DOHH2 (cell line): ENCODE measurements around the gene AIG1.

Source experiments
- H3F3A ChIP-seq: fragments of 200-600 bp; sonication (generic), shearing (Covaris generic); 2 replicates; pipeline ENCODE4 v1.6.0; 2016; ENCODE audit warnings: antibody characterized with exemption, mild to moderate bottlenecking; ENCODE audit not compliant: control insufficient read depth, insufficient read depth
- H3K27ac ChIP-seq: fragments of 200-600 bp; sonication (generic); 2 replicates; pipeline ENCODE4 v1.5.1; 2014; ENCODE audit warnings: low read depth, mild to moderate bottlenecking, low read length, moderate library complexity
- H3K27me3 ChIP-seq: fragments of 200-600 bp; sonication (generic); 2 replicates; pipeline ENCODE4 v1.6.1; 2014; ENCODE audit warnings: mild to moderate bottlenecking, low read length, mixed read lengths; ENCODE audit not compliant: control insufficient read depth
- H3K36me3 ChIP-seq: fragments of 200-600 bp; sonication (generic); 2 replicates; pipeline ENCODE4 v1.6.1; 2014; ENCODE audit warnings: mild to moderate bottlenecking, low read length, moderate library complexity, mixed read lengths; ENCODE audit not compliant: control insufficient read depth
- H3K4me1 ChIP-seq: fragments of 200-600 bp; sonication (generic); 2 replicates; pipeline ENCODE4 v1.6.1; 2014; ENCODE audit warnings: mild to moderate bottlenecking, low read length, mixed read lengths; ENCODE audit not compliant: control insufficient read depth
- H3K4me2 ChIP-seq: fragments of 200-600 bp; sonication (generic); 2 replicates; pipeline ENCODE4 v1.6.0; 2014; ENCODE audit warnings: mild to moderate bottlenecking, low read length, moderate library complexity
- H3K4me3 ChIP-seq: fragments of 200-600 bp; sonication (generic); 2 replicates; pipeline ENCODE4 v1.5.1; 2014; ENCODE audit warnings: mild to moderate bottlenecking, low read length, mixed read lengths
- H3K79me2 ChIP-seq: fragments of 200-600 bp; sonication (generic); 2 replicates; pipeline ENCODE4 v1.6.1; 2014; ENCODE audit warnings: mild to moderate bottlenecking, low read length, mixed read lengths; ENCODE audit not compliant: control insufficient read depth
- H3K9me2 ChIP-seq: fragments of 200-600 bp; sonication (generic); replicated peaks from 2 replicates; pipeline ENCODE4 v1.6.1; 2014; ENCODE audit warnings: mild to moderate bottlenecking, low read length, mixed read lengths; ENCODE audit not compliant: control insufficient read depth
- H3K9me3 ChIP-seq: fragments of 200-600 bp; sonication (generic); 2 replicates; pipeline ENCODE4 v1.6.1; 2014; ENCODE audit warnings: antibody characterized with exemption, low read length, mixed read lengths; ENCODE audit not compliant: control insufficient read depth, insufficient read depth
- H4K20me1 ChIP-seq: fragments of 200-600 bp; sonication (generic); 2 replicates; pipeline ENCODE4 v1.6.0; 2014; ENCODE audit warnings: low read depth, mild to moderate bottlenecking, antibody characterized with exemption, low read length, moderate library complexity; ENCODE audit not compliant: control insufficient read depth, insufficient read depth
- CTCF ChIP-seq: fragments of 200-600 bp; sonication (generic); IDR thresholded peaks from one replicate; pipeline ENCODE4 v1.5.1; 2014; ENCODE audit warnings: antibody characterized with exemption, mild to moderate bottlenecking, low read depth, low read length; ENCODE audit not compliant: poor library complexity, severe bottlenecking
- EZH2phosphoT487 ChIP-seq: fragments of 200-600 bp; sonication (generic); IDR thresholded peaks from 2 replicates; pipeline ENCODE4 v1.6.1; 2017; ENCODE audit warnings: borderline replicate concordance, mild to moderate bottlenecking, antibody characterized with exemption, low read length, moderate library complexity, mixed read lengths

AIG1 gene

GRCh38 chr6:143060354-143060805, 309 bp upstream of the AIG1 start:
- Histone ChIP-seq H3K27ac (no peak overlapping the region), H3K27me3 (no peaks in the 10 kb centered on the region)
- TF ChIP-seq CTCF (peak; percentile 56), EZH2phosphoT487 (no peak)

GRCh38 chr6:143061597-143062385, 1.1 kb downstream of the AIG1 start:
- Histone ChIP-seq H3K9me3 (no peaks in the 10 kb centered on the region), H3K9me2 (no peaks in the 10 kb centered on the region), H3K79me2 (no peaks in the 10 kb centered on the region), H4K20me1 (no peaks in the 10 kb centered on the region), H3K27ac (no peak overlapping the region), H3K36me3 (no peaks in the 10 kb centered on the region), H3K4me2 (peak overlapping the region; percentile 94), H3K4me1 (peaks cover 29% of the 10 kb centered on the region), H3K27me3 (no peaks in the 10 kb centered on the region), H3K4me3 (peak overlapping the region; percentile 94), H3F3A (peaks cover 13% of the 10 kb centered on the region)
- TF ChIP-seq EZH2phosphoT487 (no peak), CTCF (no peak)

More at GRCh38 chr6:143060354-143060805, 309 bp upstream of the AIG1 start:
- Histone ChIP-seq H3K4me3 (peak overlapping the region; percentile 94), H3K79me2 (no peaks in the 10 kb centered on the region), H3K4me1 (peaks cover 29% of the 10 kb centered on the region), H4K20me1 (no peaks in the 10 kb centered on the region), H3K9me3 (no peaks in the 10 kb centered on the region), H3K4me2 (peak overlapping the region; percentile 94), H3K36me3 (no peaks in the 10 kb centered on the region), H3F3A (peaks cover 13% of the 10 kb centered on the region), H3K9me2 (no peaks in the 10 kb centered on the region)

GRCh38 chr6:143062551-143062950, 1.9 kb downstream of the AIG1 start:
- TF ChIP-seq CTCF, result no peak
- no peak for TF ChIP-seq EZH2phosphoT487
- H3K4me2 ChIP-seq, result no peak overlapping the region
- no peaks in the 10 kb centered on the region for H3K79me2 ChIP-seq
- H3K4me1 ChIP-seq, result peaks cover 29% of the 10 kb centered on the region
- peaks cover 13% of the 10 kb centered on the region for H3F3A ChIP-seq
- H3K36me3 ChIP-seq, result no peaks in the 10 kb centered on the region
- H3K27ac ChIP-seq, result no peak overlapping the region
- no peaks in the 10 kb centered on the region for H3K9me3 ChIP-seq
- H3K9me2 ChIP-seq, result no peaks in the 10 kb centered on the region
- no peaks in the 10 kb centered on the region for H4K20me1 ChIP-seq
- no peak overlapping the region for H3K4me3 ChIP-seq
- no peaks in the 10 kb centered on the region for H3K27me3 ChIP-seq
